Ishikawa (cell line): Measurements from ENCODE around the gene FBXO3.

Source experiments
- EP300 ChIP-seq: IDR thresholded peaks from 2 replicates; pipeline ENCODE4 v1.6.1; 2012; ENCODE audit warnings: borderline replicate concordance
- RAD21 ChIP-seq: IDR thresholded peaks from 2 replicates; pipeline ENCODE4 v1.6.1; 2012; ENCODE audit warnings: low read depth
- REST ChIP-seq: IDR thresholded peaks from 2 replicates; pipeline ENCODE4 v1.6.1; 2012; ENCODE audit warnings: low read depth, mild to moderate bottlenecking
- TCF12 ChIP-seq: IDR thresholded peaks from 2 replicates; pipeline ENCODE4 v1.6.1; 2012; ENCODE audit warnings: low read depth

DNA sequence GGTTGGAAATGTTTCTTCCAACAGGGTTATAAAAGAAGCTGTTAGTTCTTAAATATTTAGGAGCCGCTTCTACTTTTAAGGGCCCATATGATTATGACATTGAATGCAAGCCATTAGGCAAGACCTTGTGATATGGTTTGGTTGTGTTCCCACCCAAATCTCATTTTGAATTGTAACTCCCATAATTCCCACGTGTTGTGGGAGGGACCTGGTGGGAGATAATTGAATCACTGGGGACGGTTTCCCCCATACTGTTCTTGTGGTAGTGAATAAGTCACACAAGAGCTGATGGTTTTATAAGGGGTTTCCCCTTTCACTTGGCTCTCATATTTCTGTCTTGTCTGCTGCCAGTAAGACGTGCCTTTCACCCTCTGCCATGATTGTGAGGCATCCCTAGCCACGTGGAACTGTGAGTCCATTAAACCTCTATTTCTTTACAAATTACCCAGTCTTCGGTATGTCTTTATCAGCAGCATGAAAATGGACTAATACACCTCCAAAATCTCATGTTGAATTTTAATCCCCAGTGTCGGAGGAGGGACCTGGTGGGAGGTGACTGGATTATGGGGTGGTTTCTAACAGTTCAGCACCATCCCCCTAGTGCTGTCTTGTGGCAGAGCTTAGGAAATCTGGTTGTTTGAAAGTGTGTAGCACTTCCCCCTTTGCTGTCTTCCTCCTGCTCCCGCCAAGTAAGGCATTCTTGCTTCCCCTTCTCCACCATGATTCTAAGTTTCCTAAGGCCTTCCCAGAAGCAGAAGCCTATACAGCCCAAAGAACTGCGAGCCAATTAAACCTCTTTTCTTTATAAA is 42.4 kb downstream of the FBXO3 start:
- TF ChIP-seq EP300 (no peak), REST (no peak), RAD21 (no peak), TCF12 (no peak)
